ENCODE results near the gene PDP2.

The PDP2 gene

DNA sequence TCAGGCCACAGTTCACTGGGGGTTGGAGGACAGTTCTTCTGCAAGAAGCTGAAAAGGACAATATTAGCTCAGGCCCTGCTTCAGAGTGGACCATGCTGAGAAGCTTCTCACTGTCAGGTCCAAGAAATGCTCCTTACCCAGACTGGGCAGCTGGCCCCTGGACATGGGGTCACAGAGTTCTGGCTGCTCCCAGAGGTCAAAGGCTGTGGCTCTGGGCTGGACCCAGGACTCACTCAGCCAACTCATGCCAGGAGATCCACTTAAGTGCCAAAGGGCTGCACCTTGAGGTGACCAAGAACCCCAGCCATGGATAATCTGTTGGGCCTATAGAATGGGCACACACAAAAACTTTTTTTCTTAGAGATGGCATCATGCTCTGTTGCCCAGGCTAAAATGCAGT lies 59.1 kb downstream of the PDP2 start:
- no peak for DNase-seq

DNA sequence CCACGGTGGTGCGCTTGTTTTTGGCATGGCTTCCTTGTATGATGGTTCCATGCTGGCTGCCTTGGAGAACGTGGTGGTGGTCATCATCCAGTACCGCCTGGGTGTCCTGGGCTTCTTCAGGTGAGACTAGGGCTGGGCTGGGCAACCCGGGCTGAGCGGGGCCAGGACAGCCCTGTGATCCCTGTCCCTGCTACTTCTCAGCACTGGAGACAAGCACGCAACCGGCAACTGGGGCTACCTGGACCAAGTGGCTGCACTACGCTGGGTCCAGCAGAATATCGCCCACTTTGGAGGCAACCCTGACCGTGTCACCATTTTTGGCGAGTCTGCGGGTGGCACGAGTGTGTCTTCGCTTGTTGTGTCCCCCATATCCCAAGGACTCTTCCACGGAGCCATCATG lies 59.9 kb downstream of the PDP2 start:
- no peak for DNase-seq

All from fibroblast of upper back skin (primary cell).